Stimulated activated naive CD4-positive, alpha-beta T cell treated with Interleukin-2 at 50 U/mL for 16 hours (primary cell): ENCODE data around the gene TTC6.

Experiments
- DNase-seq: peaks from one replicate; lab custom pipeline; 2025; lab: John Stamatoyannopoulos, UW

The TTC6 gene

DNA sequence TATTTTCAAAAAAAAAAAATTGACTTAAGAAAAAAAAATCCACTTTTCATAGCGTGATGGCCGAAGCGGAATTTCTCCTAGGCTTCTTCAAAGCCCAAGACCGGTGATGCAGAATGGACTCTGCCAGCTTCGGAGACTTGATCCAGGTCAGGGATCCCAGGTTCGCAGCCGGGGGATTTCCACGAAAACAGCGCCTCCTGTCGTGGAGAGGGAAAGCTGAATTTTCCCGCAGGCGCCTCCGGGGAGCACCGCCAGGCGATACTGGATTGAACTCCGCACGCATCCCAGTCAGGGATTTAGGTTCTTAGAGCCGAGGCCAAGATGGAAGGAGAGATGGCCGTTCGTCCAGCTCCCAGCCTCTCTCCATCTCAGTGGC is 2.1 kb downstream of the TTC6 start:
- DNase-seq, result no peak

DNA sequence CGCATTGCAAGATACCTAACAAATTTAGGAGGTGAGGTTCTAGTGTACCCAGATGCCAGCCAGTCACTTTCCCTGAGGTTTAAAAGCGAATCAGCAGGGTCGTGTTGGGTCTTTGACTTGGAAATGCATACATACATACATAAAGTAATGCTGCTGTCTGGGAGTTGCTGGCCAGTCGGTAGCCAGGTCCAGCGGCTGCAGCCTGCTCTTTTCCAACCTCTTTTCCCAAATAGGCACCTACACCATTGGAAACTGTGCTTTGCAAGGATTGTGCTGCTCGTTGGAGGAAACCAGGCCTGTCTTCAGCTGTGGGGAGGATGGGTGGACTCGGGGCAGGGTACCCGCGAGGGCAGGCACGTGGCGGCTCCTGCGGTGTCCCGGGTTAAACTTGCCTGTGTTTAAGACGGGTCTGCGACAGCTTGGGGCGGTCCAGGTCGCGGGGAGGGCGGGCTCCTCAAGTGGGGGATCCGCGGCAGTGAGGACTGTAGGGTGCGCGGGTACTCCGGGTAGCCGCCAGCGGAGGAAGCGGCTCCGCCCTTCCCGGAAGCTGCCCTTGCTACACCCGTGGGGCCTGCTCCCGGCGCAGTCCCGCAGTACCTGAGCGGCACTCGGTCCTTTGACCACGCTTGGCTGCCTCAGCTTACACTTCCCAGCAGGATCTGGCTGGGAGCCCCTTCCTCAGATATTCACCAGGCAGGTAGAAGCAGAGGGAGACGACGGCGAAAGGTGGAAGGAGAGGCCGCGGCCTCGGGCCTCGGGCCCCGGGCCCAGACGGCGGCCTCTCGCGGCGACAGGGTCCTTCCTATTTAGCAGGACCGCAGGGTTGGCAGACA is 2.7 kb downstream of the TTC6 start:
- DNase-seq, result no peak

DNA sequence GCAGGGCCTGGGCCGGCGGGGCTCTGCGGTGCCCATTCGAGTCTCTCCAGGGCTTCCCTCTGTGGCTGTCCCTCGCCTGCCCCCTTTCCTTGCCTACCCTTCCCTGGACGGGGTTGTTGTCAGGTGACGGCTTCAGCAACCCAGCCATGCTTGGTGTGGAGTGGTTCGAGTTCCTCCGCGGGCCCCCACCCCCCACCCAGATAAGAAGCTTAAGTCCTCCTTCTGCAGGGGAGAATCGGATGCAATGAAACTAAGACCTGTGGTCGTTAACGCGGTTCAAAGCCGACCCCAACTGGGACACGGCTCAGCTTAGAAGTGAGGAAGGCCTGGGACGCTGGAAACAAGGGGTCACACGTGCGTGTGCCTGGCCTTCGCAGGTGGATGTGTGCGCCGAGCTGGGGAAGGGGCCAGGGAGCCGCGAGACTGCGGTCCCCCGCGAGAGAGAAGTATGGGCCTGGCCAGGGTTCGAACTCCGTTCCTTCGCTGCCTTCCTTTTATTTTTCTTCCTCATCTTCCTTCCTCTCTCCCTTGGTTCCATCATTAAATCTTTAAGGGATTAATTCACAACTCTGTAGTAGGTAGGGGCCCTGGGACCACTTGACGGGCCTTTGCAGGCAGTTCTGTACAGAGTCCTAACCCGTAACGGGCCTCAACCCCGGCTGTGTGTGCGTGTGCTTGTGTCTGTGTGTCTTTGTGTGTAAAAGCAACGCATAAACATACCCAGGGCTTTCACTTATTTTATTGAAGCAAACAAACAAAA is 3.5 kb downstream of the TTC6 start:
- no peak for DNase-seq

DNA sequence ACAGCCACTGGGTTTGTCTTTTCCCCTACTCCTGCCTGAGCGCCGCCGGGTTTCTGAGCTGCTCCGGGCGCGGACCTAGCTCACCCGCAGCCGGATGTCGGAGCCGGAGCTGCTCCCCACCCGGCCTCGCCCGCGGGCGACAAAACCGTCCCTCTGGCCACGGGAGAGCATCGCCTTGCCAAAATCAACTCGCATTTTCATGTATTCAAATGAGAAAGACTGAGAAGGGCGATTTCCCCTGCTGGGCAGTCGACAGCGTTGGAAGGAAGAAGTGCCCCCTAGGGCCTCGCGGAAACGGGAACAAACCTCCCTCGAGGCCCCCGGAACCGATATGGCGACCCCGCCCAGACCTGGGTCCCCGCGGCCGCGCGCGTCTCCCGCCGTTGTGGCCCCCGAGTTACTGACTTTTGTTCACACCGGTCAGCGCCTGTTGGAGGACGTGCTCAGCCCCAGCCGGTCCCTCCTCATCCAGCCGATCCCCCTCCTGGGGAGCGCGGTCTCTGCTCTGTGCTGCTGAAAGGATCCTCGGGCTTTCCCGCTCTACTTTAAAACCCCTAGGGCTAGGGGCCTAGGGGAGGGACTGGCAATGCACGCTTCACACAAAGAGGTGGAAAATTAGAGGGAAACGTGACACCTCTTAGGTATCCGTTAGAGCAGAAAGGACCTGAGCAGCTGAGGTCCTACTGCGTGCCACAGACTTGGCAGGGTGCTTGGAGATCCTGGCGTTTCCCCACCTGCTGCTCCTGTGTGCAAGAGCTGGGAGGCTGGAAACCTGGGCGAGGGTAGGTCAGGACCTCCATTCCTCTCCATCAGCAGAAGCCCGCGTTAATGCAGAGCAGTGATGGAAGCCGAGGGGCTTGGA is 4.3 kb downstream of the TTC6 start:
- no peak for DNase-seq

DNA sequence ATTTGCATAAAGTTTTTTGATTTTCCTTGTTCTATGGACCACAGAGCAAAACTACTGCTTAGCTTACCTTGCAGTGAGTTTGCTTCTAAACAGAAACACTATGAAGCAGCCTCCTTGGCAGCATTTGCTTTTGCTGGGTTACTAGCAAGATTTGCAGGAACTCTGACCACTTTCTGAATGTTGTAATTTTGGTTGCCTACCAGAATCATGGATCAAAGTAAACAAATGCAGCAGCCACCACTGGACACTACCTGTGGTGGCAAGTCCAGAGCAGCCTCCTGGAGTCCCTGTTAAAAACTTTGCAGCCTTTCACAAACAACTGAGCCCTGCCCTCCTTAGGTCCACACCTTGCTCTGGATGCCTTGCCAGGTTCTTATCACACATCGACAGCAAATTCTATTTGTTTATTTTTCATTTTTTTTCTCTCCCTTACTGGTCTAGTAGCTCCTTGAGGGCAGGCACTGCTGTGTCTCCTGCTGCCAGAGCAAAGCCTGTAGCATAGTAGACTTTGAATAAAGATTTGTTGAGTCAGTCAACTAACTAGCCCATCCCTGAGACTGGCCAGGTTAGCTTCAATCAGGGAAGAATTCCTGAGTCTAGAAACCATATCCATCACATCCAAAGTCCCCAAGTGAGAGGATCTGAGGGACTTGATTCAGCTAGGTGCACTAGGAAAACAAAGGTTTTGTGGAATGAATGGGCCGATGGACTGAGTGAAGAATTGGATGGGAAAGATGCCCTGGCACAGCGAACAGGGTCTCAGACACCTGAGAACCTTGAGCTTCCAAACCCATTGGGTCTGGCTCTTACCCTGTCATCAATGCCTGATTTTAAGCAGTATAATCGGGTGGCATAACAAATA is 5.7 kb downstream of the TTC6 start:
- no peak for DNase-seq

DNA sequence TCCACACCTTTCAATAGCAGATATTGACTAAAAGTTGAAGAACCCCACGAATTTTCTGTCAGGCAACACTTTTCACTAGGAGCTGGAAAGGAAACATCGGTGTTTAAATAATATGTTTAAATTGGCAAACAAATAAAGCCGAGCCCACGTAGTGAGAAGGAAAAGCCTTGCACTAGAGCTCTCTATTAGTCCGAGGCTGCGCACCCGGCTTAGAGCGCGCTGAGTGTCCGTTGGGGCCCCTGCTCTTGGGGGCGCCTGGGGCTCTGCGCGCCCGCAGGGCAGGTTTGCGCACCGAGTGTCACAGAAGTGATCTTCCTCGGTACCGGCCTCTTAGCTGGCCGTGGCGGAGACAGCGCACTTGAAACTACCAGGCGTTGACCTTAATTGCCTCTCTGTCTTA is 6.4 kb downstream of the TTC6 start:
- no peak for DNase-seq

DNA sequence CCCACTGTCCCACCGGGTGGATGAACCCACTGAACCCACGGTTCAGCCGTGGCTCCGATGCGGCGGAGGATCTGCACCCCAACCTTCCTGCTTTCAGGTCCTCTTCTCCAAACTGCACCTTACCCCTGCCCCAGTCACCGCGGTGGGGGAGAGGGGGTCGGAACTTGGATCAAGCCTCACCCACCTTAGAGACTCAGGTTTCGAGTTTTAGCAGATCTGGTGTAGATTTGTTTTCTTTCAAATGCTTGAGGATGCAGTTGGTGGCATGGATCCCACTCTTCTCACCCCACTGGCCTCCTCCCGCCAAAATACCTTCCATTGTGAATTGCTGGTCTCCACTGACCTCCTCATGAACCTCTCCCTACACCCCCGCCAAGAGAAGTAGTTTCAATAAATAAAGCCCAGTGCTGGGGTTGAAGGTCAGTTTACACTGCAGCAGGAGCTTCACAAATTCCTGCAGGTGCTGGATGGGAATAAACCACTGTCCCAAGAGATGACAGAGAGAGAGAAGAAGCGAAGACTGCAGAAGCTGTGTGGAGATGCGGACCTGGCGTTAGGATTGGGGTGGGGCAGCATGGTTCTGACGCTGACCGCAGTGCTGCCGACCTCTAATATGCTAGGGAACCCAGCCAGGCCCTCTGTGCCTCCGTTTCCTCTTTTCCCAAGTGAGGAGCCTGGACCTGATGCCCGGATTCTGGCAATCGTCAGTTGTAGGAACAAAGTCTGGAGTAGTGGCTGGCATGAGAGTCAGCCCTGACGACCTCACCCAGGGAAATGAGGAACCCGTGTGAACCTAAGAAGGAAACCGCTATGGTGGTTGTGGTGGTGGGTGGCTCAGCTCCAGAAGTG is 7.4 kb downstream of the TTC6 start:
- no peak for DNase-seq

DNA sequence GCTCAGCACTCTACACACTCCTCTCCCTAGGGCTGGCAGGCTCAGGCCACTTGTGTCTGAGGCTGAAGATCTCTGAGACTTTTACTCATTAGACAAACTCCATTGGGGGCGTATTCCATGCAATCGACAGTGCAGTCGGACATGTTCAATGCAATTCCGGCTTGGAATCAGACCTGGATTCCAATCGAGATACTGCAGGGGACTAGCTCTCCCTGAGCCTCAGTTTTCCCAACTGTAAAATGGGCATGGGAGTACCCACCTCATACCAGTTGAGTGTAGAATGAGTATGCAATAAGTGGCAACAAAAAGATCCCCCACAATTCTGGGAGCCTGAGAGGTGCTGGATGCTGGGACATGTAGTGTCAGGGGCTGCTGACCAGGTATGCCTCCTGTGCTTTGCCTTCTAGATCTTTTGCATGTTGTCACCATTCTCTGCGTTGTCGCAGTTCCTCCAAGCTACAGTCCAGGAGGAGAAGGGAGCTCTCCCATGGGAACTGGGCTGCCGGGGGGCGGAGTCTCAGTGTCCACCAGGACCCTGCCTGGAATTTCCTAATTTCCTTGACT is 8.3 kb downstream of the TTC6 start:
- no peak for DNase-seq

DNA sequence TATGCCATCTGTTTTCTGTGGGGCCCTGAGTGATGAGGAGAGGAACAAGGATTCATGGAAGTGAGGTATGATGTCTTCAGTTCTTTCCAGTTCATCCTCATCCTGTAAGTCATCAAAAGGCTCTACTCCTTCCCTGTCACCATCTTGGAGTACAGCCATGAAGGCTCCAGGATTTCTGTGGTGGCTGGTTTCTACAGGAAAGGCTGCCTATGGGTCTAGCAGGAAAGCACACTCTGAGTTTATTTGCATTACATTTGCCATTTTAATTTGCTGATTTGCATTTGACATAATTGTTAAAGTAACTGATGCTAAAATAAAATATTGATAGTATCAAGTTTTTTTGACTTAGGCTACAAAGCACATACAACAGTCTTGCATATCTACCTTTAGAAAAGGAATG is 11.2 kb downstream of the TTC6 start:
- DNase-seq, result no peak

DNA sequence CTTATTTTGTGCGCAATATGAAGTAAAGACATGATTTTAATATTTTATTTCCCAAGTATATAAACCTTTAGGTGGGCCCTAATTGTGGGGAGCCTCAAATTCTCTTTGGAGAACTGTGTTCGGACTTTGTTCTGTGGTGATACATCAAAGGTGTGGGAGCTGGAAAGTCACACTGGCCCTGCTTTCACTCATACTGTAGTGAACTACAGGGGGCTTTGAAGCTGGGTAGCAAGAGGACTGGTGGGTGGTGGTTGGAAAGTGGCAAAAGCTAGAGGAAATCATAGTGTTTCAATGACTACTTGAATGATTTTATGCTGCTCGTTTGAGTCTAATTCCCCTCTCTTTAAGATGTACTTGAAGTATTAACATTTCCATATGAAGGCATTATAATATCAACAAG is 13.2 kb downstream of the TTC6 start:
- DNase-seq, result no peak

DNA sequence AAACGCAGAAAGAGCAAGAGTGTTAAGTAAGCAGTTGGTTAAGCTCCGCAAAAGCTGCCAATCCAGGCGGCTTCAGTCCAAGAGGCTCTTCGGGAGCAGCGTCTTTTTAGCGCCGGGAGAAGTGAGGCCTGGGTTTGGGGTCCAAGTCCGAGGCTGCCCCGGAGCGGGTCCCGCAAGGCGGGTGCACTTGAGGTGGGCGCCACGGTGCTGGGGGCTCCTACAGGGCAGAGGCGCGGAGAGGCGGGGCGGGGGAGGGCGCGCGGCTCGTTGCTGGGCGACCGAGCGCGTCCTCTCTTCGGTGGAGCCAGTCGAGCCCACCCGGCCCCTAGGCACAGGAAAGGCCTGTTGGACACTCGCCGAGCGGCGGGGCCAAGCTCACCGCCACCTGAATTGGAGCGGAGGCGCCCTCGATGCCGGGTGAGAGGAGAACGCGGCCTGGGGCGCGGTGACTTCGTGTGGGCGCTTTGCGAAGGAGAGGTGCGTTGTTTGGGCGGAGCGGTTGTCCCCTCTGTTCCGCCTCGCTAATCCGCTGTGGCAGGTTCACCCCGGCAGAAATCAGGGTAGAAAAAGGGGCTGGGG is 15.6 kb downstream of the TTC6 start:
- DNase-seq, result no peak

DNA sequence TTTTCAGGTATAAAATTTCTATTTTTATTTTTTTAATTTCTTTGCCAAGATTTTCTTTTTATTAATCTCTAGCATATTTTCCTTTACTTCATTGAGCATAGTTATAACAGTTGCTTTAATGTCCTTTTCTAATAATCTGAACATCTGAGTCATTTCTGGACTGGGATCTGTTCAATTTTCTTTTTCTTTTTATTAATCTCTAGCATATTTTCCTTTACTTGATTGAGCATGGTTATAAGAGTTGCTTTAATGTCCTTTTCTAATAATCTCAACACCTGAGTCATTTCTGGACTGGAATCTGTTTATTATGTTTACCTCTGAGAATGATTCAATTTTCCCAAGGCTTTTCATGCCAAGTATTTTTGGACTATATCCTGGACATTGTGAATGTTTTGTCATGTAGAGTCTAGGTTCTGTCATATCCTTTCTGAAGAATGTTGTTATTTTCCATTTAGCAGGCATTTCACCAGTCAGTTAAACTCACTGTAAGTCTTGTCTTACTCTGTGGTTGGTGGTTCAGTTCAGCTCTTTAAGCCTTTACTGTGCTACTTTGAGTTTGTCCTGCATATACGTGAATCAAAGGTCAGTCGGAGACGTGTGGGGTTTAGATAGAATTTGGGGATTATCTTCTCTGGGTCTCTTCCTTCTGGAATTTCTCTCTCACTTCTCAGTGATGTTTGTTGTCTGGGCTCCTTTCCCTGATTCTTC is 20.3 kb downstream of the TTC6 start:
- no peak for DNase-seq

DNA sequence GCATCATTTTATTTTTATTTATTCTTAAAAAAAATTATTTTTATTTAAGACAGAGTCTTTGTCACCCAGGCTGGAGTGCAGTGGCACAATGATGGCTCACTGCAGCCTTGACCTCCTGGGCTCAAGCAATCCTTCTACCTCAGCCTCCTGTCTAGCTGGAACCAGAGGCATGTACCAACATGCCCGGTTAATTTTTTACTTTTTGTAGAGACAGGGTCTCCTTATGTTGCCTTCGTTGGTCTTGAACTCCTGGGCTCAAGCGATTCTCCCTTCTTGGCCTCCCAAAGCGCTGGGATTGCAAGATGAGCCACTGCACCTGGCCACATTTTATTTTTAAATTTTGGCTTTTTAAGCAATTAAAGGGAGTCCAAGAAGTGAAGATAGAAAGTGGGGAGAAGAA is 21.4 kb downstream of the TTC6 start:
- no peak for DNase-seq

DNA sequence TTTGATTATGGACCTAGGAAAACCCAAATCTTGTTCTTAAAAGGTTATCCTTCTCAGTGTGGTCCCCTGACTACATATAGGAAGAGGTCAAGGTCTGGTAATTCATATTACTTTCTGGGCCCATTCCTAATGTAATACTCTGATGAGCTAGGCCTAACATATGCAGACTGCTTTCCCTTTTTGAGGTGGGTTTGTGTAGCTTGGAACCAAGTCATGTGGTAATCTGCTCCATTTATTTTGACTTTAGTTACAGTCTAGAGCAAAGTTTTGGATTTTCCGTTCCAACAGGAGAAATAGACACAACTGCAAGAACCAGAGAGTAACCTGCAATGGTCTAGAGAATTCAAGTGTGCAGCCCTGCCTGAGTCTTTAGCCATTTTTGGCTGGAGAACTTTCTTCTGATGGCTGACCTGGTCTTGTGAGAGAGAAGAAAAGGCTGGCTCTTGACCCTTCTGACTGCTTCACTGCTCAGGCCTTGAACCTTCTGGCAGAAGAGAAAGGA is 22.5 kb downstream of the TTC6 start:
- no peak for DNase-seq

DNA sequence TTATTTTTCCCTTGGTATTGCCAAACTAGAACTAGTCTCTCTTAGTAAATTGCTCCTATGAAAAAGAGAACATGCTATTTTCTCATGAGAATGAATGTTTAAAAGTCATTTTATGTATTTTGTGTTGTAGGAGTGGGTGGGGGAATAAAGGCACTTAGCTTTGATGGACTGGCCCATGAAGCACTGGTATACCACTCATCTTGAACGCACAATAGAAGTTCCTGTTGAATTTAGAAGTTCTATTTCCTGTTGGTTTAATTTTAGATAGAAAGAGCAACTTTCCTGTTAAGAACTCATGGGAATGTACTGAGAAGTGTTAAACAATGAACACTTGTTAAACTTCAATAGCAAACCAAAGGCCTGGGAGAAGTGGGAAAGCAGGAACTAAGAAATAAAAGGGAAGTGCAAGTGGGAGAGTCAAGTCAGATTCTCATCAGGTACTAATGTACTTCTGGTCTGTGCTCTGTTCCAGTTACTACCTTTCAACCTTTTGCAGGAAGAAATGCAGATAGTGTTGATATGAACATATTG is 23.1 kb downstream of the TTC6 start:
- DNase-seq, result no peak

DNA sequence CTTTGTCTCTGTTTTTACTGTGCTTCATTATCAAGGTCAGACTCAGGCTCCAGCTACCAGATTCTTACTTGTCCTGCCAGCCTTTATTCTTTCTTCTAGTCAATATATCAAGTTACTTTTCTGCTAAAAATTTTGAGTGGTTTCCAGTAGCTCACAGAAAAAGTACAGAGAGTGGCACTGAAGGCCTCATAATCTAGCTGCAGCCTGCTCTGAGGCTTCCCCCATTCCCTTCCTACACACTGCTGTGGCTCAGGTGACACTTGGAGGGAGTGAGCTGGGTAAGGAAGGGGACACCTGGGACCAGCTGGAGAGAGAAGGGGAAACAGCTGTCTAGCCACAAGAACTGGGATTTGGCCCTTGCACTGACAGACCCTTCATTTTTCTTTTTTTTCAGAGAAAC is 25.4 kb downstream of the TTC6 start:
- DNase-seq, result no peak

DNA sequence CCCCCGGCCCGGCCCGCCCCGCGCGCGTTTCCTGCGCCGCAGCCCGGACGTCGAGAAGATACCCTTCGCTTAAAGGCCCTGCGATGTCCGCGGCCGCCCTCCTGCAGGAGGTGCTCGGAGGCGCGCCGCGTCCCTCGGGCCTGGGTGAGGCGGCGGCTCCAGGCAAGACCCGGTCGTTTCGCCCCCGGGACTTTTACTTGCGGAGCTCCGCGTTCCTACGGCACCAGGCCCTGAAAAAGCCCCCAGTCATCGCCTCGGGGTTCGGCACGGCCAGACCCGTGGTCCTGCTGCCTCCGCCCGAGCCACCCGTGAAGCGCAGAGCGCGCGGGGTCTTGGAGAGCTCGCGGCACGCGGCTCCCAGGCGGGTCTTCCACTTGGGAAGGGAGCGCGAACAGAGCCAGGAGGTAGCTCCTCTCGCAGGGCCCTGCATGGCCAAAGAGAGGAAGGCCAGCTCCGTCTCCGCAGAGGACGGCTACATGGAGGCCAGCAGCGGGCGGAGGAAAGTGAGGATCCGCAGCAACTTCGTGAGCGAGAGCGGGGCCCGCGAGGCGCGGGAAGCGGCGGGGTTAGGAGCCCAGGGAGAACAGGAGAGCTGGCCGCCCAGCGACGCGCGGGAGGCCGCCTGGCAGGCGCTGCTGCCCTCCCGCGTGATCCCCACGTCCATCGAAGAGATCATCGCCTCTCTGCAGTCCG is 26.9 kb downstream of the TTC6 start:
- DNase-seq, result no peak

DNA sequence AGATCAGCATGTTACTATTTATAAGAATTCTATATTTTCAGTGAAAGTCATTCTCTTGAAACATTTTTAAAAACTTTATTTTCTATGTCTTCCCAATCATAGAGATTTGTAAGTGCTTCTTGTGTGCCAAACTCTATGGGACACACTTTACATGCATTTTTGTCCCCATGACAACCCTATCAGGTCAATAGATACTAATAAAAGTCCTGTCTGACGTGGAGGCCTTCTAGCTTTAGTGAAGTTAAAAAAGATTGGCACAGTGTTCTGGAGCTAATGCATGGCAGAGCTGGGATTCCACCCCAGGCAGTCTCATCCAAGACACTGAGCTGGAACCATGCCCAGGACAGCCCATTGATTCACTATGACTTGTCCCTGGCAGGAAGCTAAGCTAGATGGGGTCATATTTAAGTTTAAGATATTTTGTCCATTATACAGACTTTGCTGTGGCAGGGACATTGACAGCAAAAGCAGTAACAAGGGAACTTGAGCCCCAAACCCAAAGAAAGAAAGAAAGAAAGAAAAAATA is 28.1 kb downstream of the TTC6 start:
- no peak for DNase-seq
